GM18499 (cell line): ENCODE data around the gene LENG1.

Source experiments
- ATAC-seq: cut with Tn5 transposase; IDR thresholded peaks from one replicate; pipeline ENCODE4 v1.9.1; 2021; ENCODE audit warnings: moderate number of reproducible peaks; ENCODE audit not compliant: insufficient read depth, unreplicated experiment

Gene LENG1

DNA sequence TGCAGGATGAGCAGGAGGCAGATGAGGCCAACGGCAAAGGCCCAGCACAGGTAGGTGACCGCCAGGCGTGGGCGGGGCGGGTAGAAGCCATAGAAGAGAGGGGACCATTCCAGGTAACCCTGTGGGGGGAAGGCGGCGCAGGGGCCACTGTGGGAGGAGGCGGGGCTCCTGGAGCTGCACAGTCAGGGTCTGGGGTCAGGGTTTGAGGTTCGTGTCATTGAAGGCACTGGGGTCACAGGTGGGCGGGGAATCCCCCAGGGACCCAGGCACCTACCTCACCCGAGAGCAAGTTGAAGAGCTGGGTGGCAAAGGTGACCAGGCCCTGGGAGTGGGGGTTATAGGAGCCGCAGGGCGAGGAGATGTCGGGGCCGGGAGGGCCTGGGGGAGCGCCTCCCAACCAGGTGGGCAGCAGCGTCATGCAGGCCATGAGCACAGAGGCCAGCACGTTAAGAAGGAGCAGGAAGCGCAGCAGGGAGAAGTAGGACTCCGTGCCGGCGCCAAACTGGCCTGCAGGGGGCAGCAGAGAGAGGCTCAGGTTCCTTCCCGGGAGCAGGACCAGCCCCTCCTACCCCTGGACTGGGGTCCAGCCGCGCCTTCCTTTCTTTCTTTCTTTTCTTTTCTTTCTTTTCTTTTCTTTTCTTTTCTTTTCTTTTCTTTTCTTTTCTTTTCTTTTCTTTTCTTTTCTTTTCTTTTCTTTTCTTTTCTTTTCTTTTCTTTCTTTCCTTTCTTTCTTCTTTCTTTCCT, 8.8 kb upstream of the LENG1 start:
- no peak for ATAC-seq

DNA sequence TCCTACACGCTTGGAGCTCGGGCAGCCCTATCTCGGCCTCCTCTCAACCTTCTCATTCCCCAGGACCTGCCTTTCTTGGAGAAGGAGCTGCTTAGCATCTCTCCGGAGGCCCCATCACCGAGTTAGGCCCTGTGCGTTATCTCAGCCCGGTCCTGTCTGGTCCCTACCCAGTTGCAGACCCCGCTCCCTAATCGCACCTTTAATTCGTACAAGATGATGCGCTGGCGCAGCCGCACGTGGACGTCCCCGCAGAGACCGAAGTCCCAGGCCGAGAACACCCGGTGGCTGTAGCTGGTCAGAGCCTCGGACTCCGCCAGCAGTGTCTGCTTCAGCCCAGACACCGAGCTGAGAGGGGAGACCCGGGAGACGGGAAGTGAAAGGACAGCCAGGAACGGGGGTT, 5.7 kb upstream of the LENG1 start:
- no peak for ATAC-seq

DNA sequence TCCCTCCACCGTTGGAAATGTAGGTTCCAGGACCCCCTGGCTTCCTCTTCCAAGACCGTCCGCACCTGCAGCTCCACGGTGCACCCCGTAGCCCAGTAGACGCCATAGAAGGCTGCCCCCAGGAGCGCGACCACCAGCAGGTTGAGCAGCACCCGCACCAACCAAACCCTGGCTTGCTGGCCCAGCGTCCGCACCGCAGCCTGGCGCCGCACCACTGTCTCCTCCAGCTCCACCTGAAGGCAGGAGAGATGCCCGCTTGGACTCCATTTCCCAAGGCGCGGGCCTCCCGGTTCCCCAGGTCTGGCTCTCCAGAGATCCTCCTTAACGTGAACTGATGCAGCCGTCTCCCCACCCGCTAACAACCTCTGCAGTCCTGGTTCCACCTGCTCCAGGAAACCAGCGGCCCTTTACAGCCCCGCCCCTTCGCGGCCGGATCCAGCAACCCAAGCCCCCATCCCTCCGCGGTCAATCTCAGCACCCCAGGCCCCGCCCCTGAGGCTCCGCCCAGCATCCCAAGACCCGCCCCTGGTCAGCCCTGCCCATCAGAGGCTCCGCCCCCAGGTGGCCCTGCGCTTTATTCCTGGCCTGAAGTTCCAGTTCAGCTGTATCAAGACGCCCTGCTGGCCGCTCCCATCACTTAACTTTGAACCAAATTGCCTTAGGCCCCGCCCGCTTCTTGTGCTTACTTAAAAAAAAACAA, 5.0 kb upstream of the LENG1 start:
- ATAC-seq, result no peak

DNA sequence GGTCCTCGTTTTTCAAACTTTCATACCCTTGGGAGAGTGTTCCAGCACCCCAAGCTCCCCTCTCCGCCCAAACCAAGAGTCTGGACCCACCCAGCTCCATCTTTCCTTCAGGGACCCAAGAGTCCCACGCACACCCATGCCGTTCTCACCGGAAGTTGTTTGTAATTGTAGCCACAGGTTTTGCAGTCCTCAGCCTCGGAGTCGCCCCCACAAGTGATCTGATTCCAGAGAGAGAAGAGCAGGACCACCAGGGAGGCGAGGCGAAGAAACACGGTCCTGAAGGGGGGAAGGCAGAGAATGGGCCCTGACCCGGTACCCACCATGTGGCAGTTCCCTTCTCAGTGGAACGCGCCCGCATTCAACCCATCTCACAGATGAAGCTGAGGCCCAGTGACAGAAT, 3.4 kb upstream of the LENG1 start:
- ATAC-seq, result no peak

DNA sequence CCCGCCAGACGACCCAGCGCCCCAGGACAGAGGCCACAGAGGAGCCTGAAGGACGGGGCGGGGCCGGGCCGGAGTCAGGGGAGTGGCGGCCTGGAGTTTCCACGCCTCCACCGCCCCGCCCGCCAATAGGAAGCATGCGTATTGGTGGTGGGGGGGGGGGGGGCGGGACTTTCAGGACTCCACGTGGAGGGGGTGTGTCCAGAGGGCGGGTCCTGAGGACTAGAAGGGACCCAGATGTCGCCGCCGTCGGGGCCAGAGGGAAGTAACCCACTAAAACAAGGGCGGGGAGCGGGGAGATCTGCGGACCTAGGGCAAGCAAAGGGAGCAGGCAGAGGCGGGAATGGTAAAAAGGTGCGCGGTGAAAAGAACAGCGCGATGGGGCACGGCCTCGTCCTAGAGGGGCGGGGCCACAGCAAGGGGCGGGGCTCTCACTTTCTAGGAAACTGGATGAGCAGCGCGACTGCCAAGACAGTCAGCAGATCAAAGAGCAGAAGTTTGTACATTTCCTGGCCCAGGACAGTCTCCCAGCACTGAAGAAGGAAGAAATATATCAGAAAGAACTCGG, 2.8 kb upstream of the LENG1 start:
- no peak for ATAC-seq

DNA sequence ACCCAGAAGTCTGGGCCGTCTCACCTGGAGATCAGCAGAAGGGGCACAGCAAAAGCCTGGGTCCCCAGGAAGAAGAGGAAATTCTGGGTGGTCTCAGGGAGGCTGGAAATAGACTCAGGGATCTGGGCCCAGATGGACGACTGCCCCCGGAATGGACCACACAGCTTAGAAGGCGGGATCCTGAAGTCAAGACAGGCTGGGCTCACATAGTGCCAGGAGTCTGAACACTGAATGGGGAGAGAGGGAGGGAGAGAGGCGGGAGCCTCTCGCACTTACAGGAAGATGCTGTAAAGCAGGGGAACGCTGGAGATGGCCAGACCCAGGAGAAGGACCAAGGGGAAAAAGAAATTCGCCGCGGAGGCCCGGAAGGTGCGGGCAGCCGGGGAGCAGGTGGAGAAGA, 1.3 kb upstream of the LENG1 start:
- no peak for ATAC-seq

DNA sequence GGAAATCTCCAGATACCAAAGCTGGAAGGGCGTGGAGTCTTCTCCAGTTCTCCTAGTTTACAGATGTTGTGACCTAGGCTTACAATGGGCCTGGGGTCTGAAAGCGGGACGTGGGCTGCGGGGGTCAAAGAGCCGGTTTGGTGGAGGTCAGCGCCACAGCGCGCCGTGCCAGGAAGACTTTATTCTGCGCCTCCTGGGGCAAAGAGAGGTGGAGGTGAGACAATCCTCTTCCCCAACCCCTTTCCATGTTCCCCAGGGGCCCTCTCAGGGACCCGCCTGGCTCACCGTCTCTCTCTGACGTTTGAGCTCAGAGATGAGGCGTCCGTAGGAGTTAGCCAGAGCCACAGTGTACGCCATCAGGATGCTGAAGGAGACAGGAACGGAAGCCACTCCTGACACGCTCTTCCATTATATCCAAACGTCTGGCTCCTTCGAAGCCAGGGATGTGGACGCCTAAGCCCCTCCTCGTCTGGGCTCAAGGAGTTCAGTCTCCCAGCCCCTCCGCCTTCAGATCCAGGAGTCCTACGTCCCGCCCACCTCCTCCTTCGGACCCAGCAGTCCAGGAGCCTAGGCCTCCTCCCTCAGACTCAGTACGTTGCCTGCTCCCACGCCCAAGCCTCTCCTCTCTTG, 776 bp upstream of the LENG1 start:
- ATAC-seq, result no peak

DNA sequence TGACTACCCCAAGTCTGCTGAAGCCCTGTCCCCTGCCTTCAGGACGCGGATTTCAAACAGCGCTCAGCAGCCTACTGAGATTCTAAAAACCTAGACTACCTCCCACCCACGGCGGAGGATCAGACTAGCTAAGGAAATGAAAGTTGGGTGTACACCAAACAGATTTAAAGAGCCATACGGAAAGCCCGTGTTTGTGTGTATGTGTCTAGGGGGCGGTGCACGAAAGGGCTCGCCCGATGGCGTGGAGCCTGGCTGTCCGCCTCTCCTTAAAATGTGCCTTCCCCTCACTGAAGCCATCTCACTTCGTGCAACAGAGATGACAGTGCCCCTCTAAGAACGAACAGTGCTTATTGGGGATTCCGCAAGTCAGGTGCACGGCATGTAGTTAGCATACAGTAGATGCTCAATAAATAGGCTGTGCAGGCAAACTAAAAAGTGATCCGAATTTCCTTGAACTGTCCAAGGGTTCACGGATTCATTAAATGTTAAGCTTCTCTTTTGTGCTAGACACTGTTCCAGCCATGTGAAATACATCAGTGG, 639 bp downstream of the LENG1 start:
- ATAC-seq, result no peak

DNA sequence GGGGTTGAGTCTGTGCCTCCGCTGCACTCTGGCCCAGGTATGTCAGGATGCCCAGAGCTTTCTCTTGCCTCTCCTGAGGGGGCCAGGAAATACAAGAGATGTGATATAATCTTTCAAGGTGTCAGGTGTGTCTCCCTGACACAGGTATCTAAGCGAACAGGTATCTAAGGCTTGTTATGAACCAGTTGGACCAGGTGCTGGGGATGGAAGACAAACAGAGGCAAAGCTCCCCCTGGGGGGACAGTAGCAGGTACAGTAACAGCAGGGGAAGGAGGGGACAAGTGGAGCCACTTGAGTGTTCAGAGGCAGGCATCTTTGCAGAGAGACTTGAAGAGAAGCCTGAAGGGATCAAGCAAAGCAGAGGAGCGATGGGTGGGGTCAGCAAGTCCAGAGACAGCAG, 2.6 kb downstream of the LENG1 start:
- ATAC-seq, result no peak

DNA sequence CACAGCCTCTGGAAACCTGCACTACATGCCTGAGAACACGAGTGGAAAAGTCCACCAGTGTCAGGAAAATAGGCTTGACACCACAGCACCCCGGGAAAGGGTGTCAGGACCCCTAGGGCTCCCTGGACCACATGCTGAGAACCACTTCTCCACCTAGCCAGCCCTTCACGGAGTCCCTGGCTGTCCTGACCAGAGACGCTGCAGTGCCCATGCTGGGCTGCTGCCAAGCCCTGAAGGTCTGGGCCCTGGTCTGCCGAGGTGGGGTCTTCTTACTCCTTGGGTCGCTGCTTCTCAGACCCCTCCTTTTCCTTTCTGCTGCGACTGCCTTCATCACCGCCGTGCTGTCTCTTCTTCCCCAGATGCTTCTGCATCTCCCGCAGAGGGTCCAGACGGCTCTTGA, 3.0 kb downstream of the LENG1 start:
- ATAC-seq, result no peak

DNA sequence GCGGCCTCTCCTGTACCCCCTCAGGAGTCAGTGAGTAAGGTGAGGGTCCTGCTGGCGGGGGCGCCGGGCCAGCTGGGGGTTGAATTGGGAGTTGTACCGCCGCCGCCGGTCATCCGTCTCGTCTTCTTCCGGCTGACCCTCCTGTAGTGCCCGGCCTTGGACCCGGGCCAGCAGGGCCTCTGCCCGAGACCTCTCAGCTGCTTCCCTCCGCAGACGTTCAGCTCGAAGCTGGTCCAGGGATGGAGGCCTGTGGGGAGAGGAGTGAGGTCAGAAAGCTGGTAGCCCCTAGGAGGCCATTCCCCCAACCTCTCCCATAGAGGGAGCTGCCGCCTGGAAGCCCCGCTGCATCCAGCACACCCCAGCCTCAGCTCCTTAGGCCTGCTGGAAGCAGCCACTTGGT, 3.8 kb downstream of the LENG1 start:
- ATAC-seq, result no peak

DNA sequence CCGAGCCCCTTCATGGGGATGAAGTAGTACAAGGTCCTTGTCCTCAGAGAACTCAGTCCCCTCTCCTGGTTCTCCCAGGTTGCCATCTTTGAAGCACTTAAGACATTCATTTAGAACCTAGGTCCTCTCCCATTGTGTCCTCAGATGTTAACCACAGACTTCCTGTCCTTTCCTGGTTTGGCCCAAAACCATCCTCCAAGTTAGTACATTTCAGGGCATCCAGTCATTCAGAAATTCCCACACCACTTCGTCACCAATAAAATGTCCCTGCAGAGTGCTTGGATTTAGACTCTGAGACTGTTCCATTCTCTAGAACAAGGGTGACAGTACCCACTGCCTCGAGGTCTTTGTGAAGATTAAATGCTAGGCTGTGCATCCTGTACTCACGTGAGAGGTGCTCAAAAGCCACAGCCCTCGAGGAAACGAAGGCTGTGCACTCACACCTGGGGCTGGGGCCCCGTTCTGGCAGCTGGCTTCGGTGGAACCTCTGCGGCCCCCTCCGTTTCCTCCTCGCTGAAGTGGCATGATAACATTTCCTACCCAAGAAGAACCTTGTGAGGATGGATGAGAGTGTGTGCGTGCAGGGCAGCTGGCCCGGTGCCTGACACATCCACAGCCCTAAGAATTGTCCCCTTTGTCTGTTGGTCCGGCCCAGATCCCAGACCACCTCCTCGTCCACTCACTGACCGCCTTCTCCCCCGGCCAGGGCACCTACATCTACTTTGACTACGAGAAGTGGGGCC, 4.7 kb downstream of the LENG1 start:
- ATAC-seq, result no peak

DNA sequence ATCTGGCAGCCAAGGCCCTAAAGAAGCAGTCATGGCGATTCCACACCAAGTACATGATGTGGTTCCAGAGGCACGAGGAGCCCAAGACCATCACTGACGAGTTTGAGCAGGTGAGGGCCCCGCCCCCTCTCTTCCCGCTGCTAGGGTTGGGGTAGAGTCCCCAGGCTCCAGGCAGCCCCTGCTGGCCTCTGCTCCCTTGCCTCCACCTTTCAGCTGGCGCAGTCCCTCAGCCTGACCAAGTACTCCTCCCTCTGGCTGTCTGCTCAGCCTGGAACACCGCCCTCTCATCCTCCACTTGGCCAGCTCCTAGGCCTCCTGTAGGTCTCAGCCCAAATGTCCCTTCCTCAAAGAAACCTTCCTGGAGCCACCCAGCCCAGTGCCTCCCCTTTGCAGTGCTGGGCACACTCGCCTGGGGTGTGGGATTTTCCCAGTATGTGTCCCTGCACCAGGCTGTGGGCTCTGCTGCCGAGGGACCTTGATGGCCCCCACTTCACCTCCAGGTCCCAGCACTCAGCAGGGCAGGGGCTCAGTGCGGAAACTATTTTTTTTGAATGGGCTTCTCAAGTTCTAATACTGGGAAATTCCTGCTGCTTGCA, 5.7 kb downstream of the LENG1 start:
- ATAC-seq, result no peak

DNA sequence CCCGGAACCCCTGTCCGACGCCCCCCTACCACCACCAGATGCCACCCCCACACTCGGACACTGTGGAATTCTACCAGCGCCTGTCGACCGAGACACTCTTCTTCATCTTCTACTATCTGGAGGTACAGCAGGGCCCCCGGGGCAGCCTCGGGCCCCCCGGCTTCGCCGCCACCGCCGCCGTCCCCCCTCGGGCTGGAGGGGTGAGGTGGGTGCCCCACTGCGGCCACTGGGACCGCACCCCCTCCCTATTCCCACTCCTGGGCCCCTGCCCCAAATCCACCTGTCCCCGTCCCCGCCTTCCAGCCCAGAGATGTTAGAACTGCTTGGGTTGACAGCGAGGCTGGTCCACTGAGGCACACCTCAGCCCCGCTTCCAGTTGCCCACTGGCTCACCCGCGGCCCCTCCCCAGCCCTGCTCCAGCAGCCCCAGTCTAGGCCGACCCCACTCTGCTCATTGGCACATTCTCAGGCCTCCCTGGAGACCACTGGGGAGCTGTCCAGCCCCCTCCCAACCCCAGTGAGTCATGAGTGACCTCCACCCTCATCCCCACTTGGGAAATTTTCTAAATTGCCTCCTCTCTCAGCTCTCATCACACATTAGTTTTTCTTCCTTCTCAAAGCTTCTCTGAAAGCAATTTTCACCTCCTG, 6.5 kb downstream of the LENG1 start:
- ATAC-seq, result no peak

DNA sequence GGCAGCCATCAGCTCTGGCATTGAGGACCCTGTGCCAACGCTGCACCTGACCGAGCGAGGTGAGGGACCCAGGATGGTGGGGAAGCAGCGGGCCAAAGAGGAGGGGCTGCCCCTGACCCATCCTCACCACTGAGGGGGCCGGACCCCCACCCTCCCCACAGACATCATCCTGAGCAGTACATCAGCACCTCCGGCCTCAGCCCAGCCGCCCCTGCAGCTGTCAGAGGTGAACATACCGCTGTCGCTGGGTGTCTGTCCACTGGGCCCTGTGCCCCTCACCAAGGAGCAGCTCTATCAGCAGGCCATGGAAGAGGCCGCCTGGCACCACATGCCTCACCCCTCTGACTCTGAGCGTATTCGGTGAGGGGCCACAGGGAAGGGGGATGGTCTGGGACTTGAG, 7.3 kb downstream of the LENG1 start:
- ATAC-seq, result no peak

DNA sequence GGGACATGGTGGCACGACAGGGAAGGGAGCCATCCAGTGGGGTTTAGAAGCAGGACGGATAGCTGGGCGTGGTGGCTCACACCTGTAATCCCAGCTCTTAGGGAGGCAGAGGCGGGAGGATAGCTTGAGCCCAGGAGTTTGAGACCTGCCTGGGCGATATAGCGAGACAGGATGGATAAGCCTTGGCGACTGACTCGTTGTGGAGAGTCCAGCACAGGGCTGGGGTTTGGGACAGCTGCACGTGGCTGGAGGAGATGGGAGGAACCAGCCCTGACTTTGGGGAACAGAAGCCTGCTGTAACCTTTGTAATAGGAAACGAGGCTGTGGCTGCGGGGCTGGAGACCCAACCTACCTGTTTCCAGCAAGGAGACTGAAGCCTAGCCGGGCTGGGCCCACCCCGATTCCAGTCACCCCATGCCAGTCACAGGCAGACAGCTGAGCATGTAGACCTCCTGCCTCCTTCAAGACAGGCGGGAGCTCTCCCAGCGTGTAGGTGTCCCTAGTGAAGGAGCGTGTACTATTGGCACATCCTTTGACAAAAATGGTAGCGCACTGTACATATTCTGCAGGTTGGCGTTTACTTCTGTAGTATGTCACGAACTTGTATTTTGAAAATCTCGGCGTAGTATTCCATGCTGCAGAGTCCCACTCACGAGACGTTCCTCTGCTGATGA, 8.0 kb downstream of the LENG1 start:
- no peak for ATAC-seq

DNA sequence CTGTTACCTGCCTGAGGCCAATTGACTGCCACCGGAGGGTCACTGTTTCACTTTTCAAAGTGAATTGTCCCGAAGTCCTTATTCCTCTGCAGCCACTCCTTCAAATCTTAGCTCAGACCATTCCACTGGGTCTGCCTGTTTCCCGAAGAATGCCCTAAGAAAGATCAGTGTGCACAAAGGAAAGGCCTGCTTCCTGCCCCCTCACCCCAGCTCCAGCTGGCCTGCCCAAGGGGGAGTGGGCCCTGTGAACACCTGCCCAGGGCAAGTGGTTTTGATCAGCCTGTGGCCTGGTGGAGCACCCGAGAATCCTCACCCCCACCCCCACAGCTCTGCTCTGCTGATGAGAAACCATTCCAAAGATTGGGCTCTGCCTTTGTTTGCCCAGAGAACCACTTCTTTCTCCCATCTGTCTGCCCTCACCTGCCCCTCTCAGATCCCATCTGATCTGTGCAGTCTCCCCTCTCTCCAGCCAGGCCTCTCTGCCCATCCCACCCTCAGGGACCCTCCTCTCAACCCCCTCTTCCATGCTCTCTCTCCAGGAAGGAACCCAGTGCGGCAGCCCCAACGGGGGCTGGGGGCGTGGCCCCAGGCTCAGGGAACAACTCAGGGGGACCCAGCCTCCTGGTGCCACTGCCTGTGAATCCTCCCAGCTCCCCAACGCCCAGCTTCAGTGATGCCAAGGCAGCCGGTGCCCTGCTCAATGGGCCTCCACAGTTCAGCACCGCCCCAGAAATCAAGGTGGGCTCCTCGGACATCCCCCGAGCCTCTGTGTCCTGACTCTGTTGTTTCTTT, 10.3 kb downstream of the LENG1 start:
- ATAC-seq, result no peak

DNA sequence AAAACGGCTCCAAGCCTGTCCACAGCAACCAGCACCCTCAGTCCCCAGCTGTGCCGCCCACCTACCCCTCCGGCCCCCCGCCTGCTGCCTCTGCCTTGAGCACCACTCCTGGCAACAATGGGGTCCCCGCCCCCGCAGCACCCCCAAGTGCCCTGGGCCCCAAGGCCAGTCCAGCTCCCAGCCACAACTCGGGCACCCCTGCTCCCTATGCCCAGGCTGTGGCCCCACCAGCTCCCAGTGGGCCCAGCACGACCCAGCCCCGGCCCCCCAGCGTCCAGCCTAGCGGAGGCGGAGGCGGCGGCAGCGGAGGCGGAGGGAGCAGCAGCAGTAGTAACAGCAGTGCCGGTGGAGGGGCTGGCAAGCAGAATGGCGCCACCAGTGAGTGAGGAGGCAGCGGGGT, 11.4 kb downstream of the LENG1 start:
- no peak for ATAC-seq
